DOHH2 (cell line): ENCODE measurements around the gene ARL6.

Experiments used
- CTCF ChIP-seq: fragments of 200-600 bp; sonication (generic); IDR thresholded peaks from one replicate; pipeline ENCODE4 v1.5.1; 2014; ENCODE audit warnings: antibody characterized with exemption, mild to moderate bottlenecking, low read depth, low read length; ENCODE audit not compliant: poor library complexity, severe bottlenecking
- EZH2phosphoT487 ChIP-seq: fragments of 200-600 bp; sonication (generic); IDR thresholded peaks from 2 replicates; pipeline ENCODE4 v1.6.1; 2017; ENCODE audit warnings: borderline replicate concordance, mild to moderate bottlenecking, antibody characterized with exemption, low read length, moderate library complexity, mixed read lengths

- TF ChIP-seq CTCF = no peak
- no peak for TF ChIP-seq EZH2phosphoT487
These were observed 58.8 kb downstream of the ARL6 start for GRCh38 chr3:97823046-97824004.
